GM21529 (cell line): ENCODE data around the gene ABHD16A.
"Not testable (repeated sequence)": the region's sequence is repeated elsewhere in the genome, so short reads cannot be mapped to it uniquely, and the experiment has no call there.

ENCODE experiments used
- ATAC-seq: cut with Tn5 transposase; IDR thresholded peaks from one replicate; pipeline ENCODE4 v1.9.1; 2021; ENCODE audit not compliant: unreplicated experiment

Gene ABHD16A

GRCh38 chr6:31715022-31715958 is 12.2 kb upstream of the ABHD16A start, which contains the start of gene LY6G6D:
Gene LY6G6D (plus strand): TSS chr6:31715348. CDS start chr6:31715356, 8 bp downstream.
- no peak for ATAC-seq

GRCh38 chr6:31713991-31714684 is 11.0 kb upstream of the ABHD16A start:
- ATAC-seq, result no peak

GRCh38 chr6:31713465-31713864 is 10.3 kb upstream of the ABHD16A start:
- no peak for ATAC-seq

GRCh38 chr6:31712296-31712695 is 9.2 kb upstream of the ABHD16A start:
- no peak for ATAC-seq

- no peak for ATAC-seq
Measured at GRCh38 chr6:31711233-31711632, 8.1 kb upstream of the ABHD16A start.

GRCh38 chr6:31710523-31711219 is 7.5 kb upstream of the ABHD16A start:
- ATAC-seq, result no peak

GRCh38 chr6:31709157-31709556 is 6.0 kb upstream of the ABHD16A start:
- not testable (repeated sequence) for ATAC-seq

- no peak for ATAC-seq
Measured at GRCh38 chr6:31708224-31708623, 5.1 kb upstream of the ABHD16A start.

GRCh38 chr6:31707701-31708100 is 4.6 kb upstream of the ABHD16A start:
- ATAC-seq, result no peak

- no peak for ATAC-seq
Measured at GRCh38 chr6:31706599-31706998, 3.5 kb upstream of the ABHD16A start, which contains the start of gene LY6G6F. Gene LY6G6F (plus strand): TSS chr6:31706866. CDS start chr6:31706907, 41 bp downstream.

GRCh38 chr6:31705931-31706330 is 2.8 kb upstream of the ABHD16A start:
- ATAC-seq, result no peak

GRCh38 chr6:31702405-31702818 is 712 bp downstream of the ABHD16A start:
- ATAC-seq, result no peak

GRCh38 chr6:31701666-31702404 is 1.3 kb downstream of the ABHD16A start:
- no peak for ATAC-seq

GRCh38 chr6:31700740-31701401 is 2.3 kb downstream of the ABHD16A start:
- ATAC-seq, result no peak

GRCh38 chr6:31697555-31697954 is 5.6 kb downstream of the ABHD16A start:
- ATAC-seq, result no peak

- ATAC-seq, result no peak
Measured at GRCh38 chr6:31693535-31693934, 9.6 kb downstream of the ABHD16A start.

- ATAC-seq, result no peak
Measured at GRCh38 chr6:31692886-31693285, 10.2 kb downstream of the ABHD16A start.

GRCh38 chr6:31692353-31692752 is 10.8 kb downstream of the ABHD16A start:
- ATAC-seq, result no peak

GRCh38 chr6:31691564-31692108 is 11.5 kb downstream of the ABHD16A start:
- no peak for ATAC-seq

GRCh38 chr6:31691078-31691463 is 12.1 kb downstream of the ABHD16A start:
- no peak for ATAC-seq
